ENCODE results near the gene NLE1.
"Not testable (repeated sequence)": the region's sequence is repeated elsewhere in the genome, so short reads cannot be mapped to it uniquely, and the experiment has no call there.

NLE1 gene

GRCh38 chr17:35141681-35142466, at the start of gene NLE1:
TSS of gene NLE1 (minus strand) at chr17:35142303. CDS start at chr17:35142275, 28 bp downstream.
- FAIRE-seq = no peak

GRCh38 chr17:35191001-35191695, 49.0 kb upstream of the NLE1 start:
- no peak for FAIRE-seq

- no peak for FAIRE-seq
Measured at GRCh38 chr17:35189291-35189690, 47.2 kb upstream of the NLE1 start.

- FAIRE-seq = no peak
Measured at GRCh38 chr17:35188111-35188510, 46.0 kb upstream of the NLE1 start.

- no peak for FAIRE-seq
Measured at GRCh38 chr17:35187481-35187880, 45.4 kb upstream of the NLE1 start.

GRCh38 chr17:35185849-35186248, 43.7 kb upstream of the NLE1 start:
- FAIRE-seq = no peak

- FAIRE-seq = no peak
Measured at GRCh38 chr17:35184274-35184673, 42.2 kb upstream of the NLE1 start.

GRCh38 chr17:35183332-35183731, 41.2 kb upstream of the NLE1 start:
- FAIRE-seq = no peak

- not testable (repeated sequence) for FAIRE-seq
Measured at GRCh38 chr17:35179379-35179778, 37.3 kb upstream of the NLE1 start.

GRCh38 chr17:35176897-35177296, 34.8 kb upstream of the NLE1 start:
- no peak for FAIRE-seq

GRCh38 chr17:35175638-35176415, 33.7 kb upstream of the NLE1 start:
- no peak for FAIRE-seq

- FAIRE-seq = no peak
Measured at GRCh38 chr17:35174835-35175334, 32.8 kb upstream of the NLE1 start.

GRCh38 chr17:35172321-35172720, 30.2 kb upstream of the NLE1 start:
- FAIRE-seq = not testable (repeated sequence)

- FAIRE-seq = no peak
Measured at GRCh38 chr17:35171834-35172233, 29.7 kb upstream of the NLE1 start.

- no peak for FAIRE-seq
Measured at GRCh38 chr17:35170968-35171771, 29.1 kb upstream of the NLE1 start.

- no peak for FAIRE-seq
Measured at GRCh38 chr17:35169835-35170363, 27.8 kb upstream of the NLE1 start.

GRCh38 chr17:35167666-35168065, 25.6 kb upstream of the NLE1 start:
- no peak for FAIRE-seq

- no peak for FAIRE-seq
Measured at GRCh38 chr17:35167046-35167445, 24.9 kb upstream of the NLE1 start.

GRCh38 chr17:35166526-35166925, 24.4 kb upstream of the NLE1 start:
- FAIRE-seq = no peak

GRCh38 chr17:35164716-35165115, 22.6 kb upstream of the NLE1 start:
- no peak for FAIRE-seq

- FAIRE-seq = no peak
Measured at GRCh38 chr17:35163886-35164285, 21.8 kb upstream of the NLE1 start.

GRCh38 chr17:35162755-35163154, 20.7 kb upstream of the NLE1 start:
- FAIRE-seq = no peak
